ENCODE results near the gene GPR183.
A peak's percentile ranks its signal among the peaks of the same experiment; 100 is the strongest.

The GPR183 gene

DNA sequence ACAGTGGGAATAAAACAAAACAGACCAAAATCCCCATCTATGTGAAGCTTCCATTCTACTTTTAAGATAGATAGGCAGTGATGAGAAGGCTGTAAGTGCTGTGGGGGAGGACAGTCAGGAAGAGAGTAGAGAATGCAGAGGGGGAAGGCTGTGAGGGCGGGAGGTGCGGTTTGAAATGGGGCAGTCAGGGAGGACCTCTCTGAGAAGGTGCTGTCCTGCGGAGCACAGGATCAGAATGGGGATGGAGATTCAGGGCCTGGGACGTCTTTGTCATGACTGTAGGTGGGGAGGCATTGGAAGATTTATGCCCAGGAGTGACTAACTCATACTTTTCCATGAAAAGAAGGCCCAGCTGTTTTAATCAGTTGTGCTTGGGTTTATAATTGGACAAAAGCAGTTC, 3.9 kb upstream of the GPR183 start:
- DNase-seq, result no peak

DNA sequence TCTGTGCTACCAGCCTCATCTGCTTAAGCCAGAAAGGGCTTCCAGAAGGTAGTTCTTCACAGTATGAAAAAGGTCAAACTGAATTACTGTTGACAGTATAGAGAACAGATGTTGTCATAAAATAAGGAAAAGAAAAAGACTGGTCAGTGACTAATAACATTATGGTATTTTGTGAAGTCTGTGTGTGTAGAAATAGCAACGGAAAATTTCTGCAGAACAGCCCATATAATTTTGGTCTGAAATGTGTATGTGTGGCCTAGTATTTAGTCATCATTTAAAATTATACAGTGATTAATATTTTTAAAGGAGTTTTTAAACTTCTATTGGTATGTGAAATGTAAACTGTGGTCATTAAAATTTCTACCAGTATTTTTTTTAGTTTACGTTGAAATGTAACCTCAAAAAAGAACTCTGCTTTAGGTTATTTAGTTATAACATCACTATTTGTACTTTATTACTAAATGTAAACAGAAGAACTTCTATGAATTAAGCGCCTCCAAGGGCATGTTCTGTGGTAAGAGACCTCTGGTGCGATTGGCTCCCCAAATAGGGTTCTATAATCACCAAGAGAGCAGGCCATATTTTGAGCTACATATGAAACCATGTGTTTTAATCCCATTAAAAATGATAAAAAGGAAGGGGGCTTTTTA, 3.3 kb upstream of the GPR183 start:
- no peak for DNase-seq

DNA sequence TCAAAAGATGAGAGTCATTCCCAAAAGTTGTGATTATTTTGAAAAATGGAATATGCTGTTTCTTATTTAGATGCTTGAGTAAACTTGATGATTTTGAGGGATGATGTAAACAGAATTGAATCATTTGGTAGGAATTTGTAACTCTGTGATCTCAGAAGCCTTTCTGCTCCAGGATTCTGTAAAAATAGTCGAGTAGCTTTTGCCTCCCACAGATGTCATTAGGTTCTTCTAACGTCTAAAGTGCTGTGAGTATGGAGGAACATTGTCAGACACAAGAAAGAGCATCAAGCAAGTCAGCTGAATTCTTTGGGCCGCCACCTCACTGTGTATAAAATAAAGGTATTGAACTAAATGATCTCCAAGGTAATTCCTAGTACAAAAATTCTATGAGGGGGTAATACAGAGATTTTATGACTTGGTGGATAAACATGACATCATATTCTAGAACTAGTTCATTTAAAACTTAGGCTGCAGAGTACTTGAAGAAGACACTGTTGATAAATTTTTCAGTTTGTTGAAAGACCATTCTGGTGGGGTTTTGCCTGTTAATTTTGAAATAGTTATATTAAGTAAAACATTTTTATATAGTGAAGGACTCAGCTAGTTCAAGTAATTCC, 1.4 kb upstream of the GPR183 start:
- DNase-seq, result no peak

GRCh38 chr13:99307648-99308339, 595 bp upstream of the GPR183 start:
- peak; percentile 19 for DNase-seq

DNA sequence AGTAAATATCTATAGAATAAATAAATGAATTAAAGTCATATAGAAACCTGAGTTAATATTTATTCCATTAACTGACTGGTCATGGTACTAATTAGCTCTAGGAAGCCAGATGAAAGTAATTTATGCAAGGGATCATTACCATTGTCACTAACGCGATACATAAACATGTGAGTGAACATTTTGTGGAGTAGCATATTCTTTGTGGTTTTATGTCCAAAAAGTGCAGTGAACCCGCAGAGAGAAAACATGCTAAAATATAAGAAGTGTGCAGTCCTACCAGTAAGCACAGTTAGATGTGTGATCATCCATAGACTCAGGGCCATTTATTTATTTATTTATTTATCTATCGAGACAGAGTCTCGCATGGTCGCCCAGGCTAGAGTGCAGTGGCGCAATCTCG, 1.6 kb downstream of the GPR183 start:
- no peak for DNase-seq

GRCh38 chr13:99305158-99305557, 2.0 kb downstream of the GPR183 start:
- DNase-seq, result no peak

DNA sequence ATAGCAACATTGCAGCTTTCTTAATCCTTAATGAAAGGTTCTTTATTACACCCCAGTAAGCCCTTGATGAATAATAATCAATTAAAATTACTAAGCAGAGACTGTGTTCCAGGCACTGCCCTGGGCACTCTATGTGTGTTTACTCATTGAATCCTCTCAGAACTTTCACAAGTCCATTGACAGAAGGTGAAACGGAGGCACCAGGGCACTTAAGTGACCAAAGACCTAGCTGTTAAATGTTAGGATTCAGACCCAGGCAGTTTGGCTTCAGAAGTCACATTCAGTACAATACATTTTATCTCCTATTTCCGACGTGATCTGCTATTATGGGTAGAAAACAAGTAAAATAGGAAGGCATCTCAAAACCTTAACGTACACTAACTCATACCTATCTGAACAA, 2.7 kb downstream of the GPR183 start:
- DNase-seq, result no peak

DNA sequence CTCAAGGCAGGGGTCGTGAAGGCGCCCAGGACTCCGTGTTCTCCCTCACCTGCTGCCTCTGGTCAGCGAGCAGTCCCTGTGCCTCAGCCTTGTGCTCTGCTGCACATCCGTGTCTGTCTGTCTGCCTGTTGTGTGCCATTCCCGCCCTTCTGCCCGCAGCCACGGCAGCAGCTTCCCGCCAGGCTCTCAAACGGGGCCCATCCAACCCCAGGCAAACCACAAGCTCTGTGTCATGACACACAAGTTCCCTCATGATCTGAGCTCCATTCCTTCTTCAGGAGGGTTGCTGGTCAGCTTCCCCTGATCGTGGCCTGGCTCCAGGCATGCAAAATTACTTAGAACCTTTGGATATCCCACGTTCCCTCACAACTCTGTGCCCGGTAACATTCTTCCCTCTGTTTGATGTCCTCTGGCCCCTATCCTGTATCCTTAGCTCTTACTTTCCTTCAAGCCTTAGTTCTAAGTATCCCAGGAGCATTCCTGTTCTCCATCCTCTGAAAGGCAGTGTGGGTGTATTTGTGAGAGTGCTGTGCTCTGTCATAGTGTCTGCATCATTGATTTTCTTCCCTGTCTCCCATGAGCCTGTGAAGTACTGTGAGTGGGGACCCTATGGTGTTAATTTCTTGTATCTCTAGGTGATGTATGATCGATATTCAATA, 3.2 kb downstream of the GPR183 start:
- no peak for DNase-seq

DNA sequence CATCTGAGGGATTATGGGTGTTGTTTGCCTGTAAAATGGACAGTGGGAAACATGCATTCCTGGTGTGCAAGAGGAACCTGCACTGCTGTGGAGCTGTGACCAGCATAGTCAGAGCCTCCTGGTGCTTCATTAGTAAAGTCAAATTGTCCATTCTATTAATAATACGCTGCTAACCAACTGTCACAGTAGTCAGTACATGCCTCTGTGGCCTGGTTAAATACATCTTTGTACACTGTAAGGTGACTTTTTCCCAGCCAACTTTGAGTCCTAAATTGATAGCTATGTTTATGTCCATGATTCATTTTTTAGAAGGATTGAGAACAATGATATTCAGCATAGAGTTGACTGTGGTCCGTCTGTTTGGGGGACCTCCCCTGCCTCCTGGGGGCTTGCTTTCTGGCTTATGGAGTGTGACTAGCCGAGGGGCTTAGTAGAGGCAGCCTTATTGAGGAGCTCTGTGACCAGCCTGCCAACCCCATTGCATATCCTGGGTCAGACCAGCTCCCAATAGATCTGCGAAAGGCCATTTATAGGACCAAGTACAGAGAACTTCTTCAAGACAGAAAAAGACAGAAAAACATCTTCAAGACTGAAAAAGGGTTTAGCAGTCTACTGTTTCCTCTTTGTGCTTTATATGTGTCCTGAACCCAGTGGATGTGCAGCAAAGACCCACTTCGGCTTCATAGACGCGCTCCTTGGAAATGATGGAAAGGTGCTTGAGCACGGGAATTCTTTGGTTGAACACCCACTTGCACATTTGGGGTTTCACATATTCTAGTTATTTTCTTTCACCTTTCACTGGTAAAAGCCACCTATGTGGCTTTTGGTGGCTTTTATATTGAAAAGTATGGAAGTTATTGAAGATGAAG, 4.3 kb downstream of the GPR183 start:
- DNase-seq, result no peak

GRCh38 chr13:99301913-99302636, 5.1 kb downstream of the GPR183 start:
- DNase-seq, result no peak

- no peak for DNase-seq
Observed at GRCh38 chr13:99301056-99301838, 6.0 kb downstream of the GPR183 start.

GRCh38 chr13:99299920-99300341, 7.3 kb downstream of the GPR183 start:
- peak; percentile 11 for DNase-seq

DNA sequence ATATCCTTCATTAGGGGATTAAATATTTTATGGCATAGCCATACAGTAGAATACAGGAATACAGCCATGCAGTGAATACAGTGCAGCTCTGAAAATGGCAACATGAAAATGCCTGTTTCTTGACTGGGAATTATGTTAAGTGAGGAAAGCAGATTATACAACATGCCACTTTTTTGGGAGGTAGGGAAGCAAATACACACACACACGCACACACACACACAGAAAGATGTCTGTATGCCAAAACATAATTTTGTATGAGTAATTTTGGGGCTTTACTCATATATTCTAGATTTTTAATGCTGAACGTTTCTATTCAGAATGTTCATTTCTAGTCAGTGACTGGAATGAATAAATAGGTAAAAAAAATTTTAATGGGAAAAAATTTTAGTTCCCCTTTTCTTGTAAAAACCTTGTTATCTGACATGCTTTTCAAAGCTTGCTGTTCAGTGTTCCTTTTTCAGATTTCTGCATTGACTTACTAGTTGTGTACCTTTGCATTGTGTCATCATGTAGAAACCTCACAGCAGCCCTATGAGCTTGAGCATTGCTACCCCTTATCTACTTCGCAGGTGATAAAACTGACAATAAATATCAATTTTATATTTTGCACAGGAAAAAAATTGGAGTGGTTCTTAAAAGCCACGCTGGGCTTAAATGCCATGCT, 7.8 kb downstream of the GPR183 start:
- DNase-seq, result no peak

DNA sequence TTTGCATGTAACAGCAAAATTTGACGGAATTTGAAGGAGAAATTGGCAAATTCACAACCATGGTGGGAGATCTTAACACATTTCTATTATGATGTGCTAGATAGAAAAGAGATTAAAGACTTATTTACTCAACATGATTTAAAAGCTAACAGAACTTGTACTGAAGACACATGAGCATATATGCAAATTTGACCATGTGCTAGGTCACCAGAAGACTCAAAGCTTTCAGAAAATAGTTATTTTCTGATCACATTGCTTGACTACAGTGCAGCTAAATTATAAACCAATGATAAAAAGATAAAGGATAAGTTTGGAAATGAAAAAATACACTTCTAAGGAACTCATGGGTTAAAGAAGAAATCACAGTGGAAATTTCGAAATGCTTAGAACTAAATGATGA, 9.1 kb downstream of the GPR183 start:
- no peak for DNase-seq

DNA sequence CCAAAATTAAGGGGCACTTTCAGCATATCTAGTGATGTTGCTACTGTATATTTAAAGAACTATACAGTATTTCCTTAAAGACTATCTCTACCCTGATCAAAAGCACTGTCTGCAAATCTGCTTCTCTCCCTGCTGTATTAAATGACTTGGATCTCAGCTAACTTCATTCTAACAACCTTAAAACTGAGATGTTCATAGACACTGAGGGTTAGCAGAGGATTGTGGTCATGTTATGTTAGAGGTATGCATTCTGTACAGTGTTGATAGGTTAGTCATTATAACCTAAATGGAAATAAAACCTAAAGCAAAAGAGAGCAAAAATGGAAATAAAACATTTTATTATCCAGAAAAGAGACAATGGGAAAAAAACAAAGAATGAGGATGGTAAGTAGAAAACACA, 9.9 kb downstream of the GPR183 start:
- no peak for DNase-seq

DNA sequence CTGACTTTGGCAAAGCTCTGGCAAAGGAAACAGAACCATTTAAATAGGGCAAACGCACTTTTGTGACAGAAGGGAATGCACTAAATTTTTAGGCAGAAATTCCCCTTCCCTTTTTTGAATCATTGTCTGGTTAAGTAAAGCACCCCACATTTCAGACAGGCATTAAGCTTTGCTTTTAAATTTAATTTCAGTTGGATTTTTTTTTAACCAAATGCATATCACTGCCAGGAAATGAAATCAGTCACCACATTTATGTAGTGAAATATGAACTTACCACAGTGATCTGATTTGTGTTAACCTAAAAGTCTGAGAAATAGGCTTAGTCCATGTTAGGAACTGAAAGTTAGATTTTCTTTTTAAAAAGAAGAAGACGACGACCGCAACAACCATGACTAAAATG, 10.8 kb downstream of the GPR183 start:
- DNase-seq, result no peak

DNA sequence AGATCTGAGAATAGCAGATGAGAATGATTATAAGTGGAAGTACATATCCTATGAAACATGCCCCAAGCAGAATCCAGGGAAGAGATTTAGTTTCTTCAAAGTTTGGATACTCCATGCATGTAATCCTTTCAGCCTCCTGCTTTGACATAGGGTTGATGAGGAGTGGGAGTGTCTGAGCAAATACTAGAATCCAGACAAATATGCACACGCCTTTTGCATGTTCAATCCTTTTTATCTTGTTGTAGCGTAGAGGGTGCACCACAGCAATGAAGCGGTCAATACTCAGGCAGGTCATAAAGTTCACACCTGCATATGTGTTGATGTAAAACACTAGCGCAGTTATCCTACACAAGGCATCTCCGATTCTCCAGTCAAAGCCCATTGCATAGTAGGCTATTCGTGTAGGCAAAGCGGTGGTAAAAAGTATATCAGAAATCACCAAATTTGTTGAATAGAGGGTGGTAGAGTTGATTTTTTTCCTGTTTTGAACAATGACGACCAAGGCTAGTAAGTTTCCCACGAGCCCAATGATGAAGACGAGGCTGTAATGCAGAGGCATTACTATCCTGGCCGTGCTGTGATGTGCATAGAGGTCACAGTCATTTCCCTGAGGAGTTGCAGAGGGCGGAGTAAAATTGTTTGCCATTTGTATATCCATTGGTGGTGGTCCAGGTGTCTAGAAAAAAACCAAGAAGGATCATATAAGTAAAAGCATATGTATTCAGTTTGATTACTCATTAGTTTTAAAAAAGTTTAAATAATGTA, 11.5 kb downstream of the GPR183 start:
- DNase-seq, result no peak

DNA sequence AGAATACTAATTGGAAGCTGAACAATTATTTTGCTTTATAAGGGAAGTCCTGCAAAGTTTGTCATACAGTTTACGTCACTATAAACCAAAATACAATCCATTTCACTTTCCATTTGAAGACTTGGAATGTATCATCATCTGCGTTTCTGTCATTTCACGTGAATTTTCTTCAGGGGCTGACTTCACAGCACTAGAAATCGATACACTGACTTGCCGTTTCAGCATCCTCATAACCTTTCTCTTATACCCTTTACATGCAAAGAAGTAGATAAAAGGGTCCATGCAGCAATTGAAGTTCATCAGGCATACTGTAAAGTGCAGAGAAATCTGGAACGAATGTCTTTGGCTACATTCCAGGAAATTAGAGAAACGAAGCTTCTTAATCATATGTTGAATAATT, 12.2 kb downstream of the GPR183 start:
- DNase-seq, result no peak

DNA sequence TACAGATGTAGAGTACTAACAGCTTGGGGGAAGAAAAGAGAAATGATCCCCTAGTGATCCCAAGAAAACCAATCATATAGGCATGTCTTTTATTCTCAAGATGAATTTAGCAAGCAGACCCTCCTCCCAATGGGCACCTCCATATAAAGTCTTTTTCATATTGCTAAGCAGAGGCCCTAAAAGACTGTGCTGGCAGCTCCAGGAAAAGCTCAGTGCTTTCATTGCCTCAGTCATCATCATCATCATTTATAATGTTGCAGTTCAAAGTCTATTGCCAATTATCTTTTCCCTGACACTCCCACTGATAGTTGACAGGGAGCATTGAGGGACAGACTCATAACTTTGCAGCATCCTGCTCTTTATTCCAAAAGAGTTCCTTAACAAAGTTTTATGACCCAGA, 13.0 kb downstream of the GPR183 start:
- no peak for DNase-seq

DNA sequence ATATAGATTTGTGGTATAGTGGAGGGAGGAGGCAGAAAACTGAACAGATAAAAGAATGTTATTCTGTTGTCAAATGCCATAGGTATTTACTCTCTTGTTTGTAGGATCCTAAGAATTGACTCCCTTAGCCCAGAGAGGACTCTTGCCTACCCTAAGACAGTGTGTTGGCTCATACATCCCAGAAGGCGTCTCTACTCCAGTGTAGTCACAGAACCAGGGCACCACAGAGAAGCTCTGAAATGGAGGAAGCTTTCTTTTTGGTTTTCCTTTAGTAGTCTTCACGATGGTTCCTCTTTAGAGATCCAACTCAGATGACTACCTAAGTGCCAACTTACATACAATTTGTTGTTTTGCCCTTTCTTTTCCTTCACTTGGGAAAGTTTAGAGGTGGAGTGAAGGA, 14.0 kb downstream of the GPR183 start:
- no peak for DNase-seq

Data from NCI-H510A (cell line).